Adrenal gland (tissue), 5 donors: ENCODE results near the gene CDS1.

Source experiments
- CTCF ChIP-seq, 6 experiments: fragments of 450-650 bp in 4 of 6; fragments of 200-600 bp in 2 of 6; sonication (generic) in 1 of 6; IDR thresholded peaks; 1 replicate in 5 of 6; 2 replicates in 1 of 6; pipeline versions ENCODE4 v1.5.1 to v1.8.0; 2016 to 2021; ENCODE audit warnings: antibody characterized with exemption in 6 of 6, mild to moderate bottlenecking in 2 of 6, moderate library complexity in 1 of 6
- POLR2A ChIP-seq, 2 donors: fragments of 450-650 bp; IDR thresholded peaks; one replicate each; pipeline ENCODE4 v1.6.1; 2017; ENCODE audit warnings: antibody characterized with exemption in 2 of 2, mild to moderate bottlenecking in 2 of 2, moderate library complexity in 1 of 2
- donor health status: DM: no; HTN: no; CAD: no.

- no peak for TF ChIP-seq CTCF (IDR thresholded peaks at IDR 0.05)
- no peak for TF ChIP-seq POLR2A (IDR thresholded peaks at IDR 0.05)
Observed at GRCh38 chr4:84677093-84677492, 94.2 kb downstream of the CDS1 start.
